Liver (tissue), 3 donors: ENCODE results near the gene PEMT.

Source experiments
- EGR1 ChIP-seq, 2 donors: IDR thresholded peaks; 2 replicates each; pipeline ENCODE4 v1.6.1; 2016 to 2018; ENCODE audit warnings: antibody characterized with exemption in 2 of 2, low read depth in 2 of 2
- GABPA ChIP-seq, 2 donors: IDR thresholded peaks in 1 of 2; conservative IDR thresholded peaks in 1 of 2; 2 replicates each; pipeline ENCODE4 v1.6.1; 2016; ENCODE audit warnings: antibody characterized with exemption in 2 of 2, mild to moderate bottlenecking in 1 of 2, moderate library complexity in 1 of 2
- HNF4A ChIP-seq, 2 donors: conservative IDR thresholded peaks; 2 replicates each; pipeline ENCODE4 v1.6.1; 2016; ENCODE audit warnings: antibody characterized with exemption in 2 of 2, mild to moderate bottlenecking in 2 of 2
- JUND ChIP-seq, 2 donors: IDR thresholded peaks; 2 replicates each; pipeline ENCODE4 v1.6.1; 2016; ENCODE audit warnings: antibody characterized with exemption in 2 of 2
- RAD21 ChIP-seq, 2 donors: IDR thresholded peaks; 2 replicates each; pipeline ENCODE4 v1.6.1; 2016; ENCODE audit warnings: antibody characterized with exemption in 2 of 2, mild to moderate bottlenecking in 2 of 2
- RXRA ChIP-seq, 2 donors: IDR thresholded peaks; 2 replicates each; pipeline ENCODE4 v1.6.1; 2017 to 2018; ENCODE audit warnings: antibody characterized with exemption in 2 of 2, mild to moderate bottlenecking in 1 of 2
- SP1 ChIP-seq: IDR thresholded peaks from 2 replicates; pipeline ENCODE4 v1.6.1; 2018; ENCODE audit warnings: antibody characterized with exemption, mild to moderate bottlenecking
- TAF1 ChIP-seq: conservative IDR thresholded peaks from 2 replicates; pipeline ENCODE4 v1.6.1; 2016; ENCODE audit warnings: antibody characterized with exemption, mild to moderate bottlenecking
- YY1 ChIP-seq: IDR thresholded peaks from 2 replicates; pipeline ENCODE4 v1.6.1; 2016; ENCODE audit warnings: antibody characterized with exemption, mild to moderate bottlenecking
- TF ChIP-seq, protein P1 (sequence below): fragments of 150-350 bp; IDR thresholded peaks from 2 replicates; pipeline ENCODE4 v1.5.1; 2017; ENCODE audit warnings: improper control_type of control experiment, low read depth, low read length; ENCODE audit not compliant: missing input control
- TF ChIP-seq, protein P2 (sequence below): IDR thresholded peaks from 2 replicates; pipeline ENCODE4 v1.6.1; 2016; ENCODE audit warnings: antibody characterized with exemption, mild to moderate bottlenecking
- TF ChIP-seq, protein P3 (sequence below): IDR thresholded peaks from 2 replicates; pipeline ENCODE4 v1.6.1; 2016; ENCODE audit warnings: antibody characterized with exemption
- TF ChIP-seq, protein P4 (sequence below): IDR thresholded peaks from 2 replicates; pipeline ENCODE4 v1.6.1; 2016; ENCODE audit warnings: antibody characterized with exemption
- donor health status: healthy.
- donor health status: healthy.

DNA sequence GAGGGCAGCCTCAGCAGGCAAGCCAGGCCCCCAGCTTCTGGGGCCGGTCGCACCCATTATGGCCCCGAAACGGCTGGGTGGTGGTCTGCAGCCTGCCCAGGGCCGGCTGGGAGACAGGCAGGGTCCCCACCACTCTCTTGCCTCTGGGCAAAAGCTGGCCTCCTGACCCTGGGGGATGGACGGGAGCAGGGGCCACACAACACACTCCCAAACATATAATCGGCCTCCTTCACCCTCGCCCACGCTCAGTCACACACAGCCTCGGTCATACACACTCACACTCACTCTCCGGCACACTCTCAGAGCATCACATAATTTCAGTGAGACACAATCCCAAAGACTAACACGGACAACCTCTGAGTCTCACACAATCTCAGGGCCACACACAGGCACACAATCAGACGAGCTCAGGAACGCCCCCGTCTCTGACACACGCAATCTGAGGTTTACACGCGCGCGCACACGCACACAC lies 589 bp downstream of the PEMT start:
- TF ChIP-seq, protein P1, sequence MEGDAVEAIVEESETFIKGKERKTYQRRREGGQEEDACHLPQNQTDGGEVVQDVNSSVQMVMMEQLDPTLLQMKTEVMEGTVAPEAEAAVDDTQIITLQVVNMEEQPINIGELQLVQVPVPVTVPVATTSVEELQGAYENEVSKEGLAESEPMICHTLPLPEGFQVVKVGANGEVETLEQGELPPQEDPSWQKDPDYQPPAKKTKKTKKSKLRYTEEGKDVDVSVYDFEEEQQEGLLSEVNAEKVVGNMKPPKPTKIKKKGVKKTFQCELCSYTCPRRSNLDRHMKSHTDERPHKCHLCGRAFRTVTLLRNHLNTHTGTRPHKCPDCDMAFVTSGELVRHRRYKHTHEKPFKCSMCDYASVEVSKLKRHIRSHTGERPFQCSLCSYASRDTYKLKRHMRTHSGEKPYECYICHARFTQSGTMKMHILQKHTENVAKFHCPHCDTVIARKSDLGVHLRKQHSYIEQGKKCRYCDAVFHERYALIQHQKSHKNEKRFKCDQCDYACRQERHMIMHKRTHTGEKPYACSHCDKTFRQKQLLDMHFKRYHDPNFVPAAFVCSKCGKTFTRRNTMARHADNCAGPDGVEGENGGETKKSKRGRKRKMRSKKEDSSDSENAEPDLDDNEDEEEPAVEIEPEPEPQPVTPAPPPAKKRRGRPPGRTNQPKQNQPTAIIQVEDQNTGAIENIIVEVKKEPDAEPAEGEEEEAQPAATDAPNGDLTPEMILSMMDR = no peak
- TF ChIP-seq YY1 = no peak
- TF ChIP-seq, protein P2, sequence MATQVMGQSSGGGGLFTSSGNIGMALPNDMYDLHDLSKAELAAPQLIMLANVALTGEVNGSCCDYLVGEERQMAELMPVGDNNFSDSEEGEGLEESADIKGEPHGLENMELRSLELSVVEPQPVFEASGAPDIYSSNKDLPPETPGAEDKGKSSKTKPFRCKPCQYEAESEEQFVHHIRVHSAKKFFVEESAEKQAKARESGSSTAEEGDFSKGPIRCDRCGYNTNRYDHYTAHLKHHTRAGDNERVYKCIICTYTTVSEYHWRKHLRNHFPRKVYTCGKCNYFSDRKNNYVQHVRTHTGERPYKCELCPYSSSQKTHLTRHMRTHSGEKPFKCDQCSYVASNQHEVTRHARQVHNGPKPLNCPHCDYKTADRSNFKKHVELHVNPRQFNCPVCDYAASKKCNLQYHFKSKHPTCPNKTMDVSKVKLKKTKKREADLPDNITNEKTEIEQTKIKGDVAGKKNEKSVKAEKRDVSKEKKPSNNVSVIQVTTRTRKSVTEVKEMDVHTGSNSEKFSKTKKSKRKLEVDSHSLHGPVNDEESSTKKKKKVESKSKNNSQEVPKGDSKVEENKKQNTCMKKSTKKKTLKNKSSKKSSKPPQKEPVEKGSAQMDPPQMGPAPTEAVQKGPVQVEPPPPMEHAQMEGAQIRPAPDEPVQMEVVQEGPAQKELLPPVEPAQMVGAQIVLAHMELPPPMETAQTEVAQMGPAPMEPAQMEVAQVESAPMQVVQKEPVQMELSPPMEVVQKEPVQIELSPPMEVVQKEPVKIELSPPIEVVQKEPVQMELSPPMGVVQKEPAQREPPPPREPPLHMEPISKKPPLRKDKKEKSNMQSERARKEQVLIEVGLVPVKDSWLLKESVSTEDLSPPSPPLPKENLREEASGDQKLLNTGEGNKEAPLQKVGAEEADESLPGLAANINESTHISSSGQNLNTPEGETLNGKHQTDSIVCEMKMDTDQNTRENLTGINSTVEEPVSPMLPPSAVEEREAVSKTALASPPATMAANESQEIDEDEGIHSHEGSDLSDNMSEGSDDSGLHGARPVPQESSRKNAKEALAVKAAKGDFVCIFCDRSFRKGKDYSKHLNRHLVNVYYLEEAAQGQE = no peak
- TF ChIP-seq JUND (IDR thresholded peaks at IDR 0.05) = no peak
- TF ChIP-seq, protein P3, sequence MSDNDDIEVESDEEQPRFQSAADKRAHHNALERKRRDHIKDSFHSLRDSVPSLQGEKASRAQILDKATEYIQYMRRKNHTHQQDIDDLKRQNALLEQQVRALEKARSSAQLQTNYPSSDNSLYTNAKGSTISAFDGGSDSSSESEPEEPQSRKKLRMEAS = no peak
- TF ChIP-seq HNF4A (conservative IDR thresholded peaks at IDR 0.05) = no peak
- no peak for TF ChIP-seq TAF1
- no peak for TF ChIP-seq GABPA (IDR thresholded peaks at IDR 0.05 in 1 of 2, conservative IDR thresholded peaks at IDR 0.05 in 1 of 2)
- no peak for TF ChIP-seq RXRA (IDR thresholded peaks at IDR 0.05)
- no peak for TF ChIP-seq SP1
- no peak for TF ChIP-seq RAD21 (IDR thresholded peaks at IDR 0.05)
- TF ChIP-seq, protein P4, sequence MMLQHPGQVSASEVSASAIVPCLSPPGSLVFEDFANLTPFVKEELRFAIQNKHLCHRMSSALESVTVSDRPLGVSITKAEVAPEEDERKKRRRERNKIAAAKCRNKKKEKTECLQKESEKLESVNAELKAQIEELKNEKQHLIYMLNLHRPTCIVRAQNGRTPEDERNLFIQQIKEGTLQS = no peak
- TF ChIP-seq EGR1 (IDR thresholded peaks at IDR 0.05; ENCODE audit: low read depth in 2 of 2) = peak in 1 of 2 donors; percentile 14
